Measurements from ENCODE around the gene MASTL. TPM values are rescaled to one million over a fixed set of nuclear protein-coding genes. Genes with fewer than 3 reads are reported as not detected.

MASTL gene
- total RNA-seq, 2 experiments from 2014 or later, result 40.1 to 42.2 TPM

GRCh38 chr10:27157150-27157549 lies 2.0 kb downstream of the MASTL start:
- TF ChIP-seq CTCF (conservative IDR thresholded peaks at IDR 0.05; ENCODE audit: low read length) (no peak), EZH2phosphoT487 (IDR thresholded peaks at IDR 0.05; ENCODE audit: borderline replicate concordance, low read depth, low read length) (no peak)
- Histone ChIP-seq H3K9me3 (ENCODE audit: low read length) (no peaks in the 10 kb centered on the region), H3K4me1 (ENCODE audit: insufficient read depth, low read length, poor library complexity, severe bottlenecking) (peaks cover 30% of the 10 kb centered on the region), H3K79me2 (ENCODE audit: insufficient read depth, low read depth, low read length) (peaks cover 72% of the 10 kb centered on the region), H3K36me3 (ENCODE audit: insufficient read depth, low read length) (peaks cover 67% of the 10 kb centered on the region), H3K4me2 (ENCODE audit: low read length) (peak overlapping the region; percentile 88), H3K4me3 (ENCODE audit: low read depth, low read length, poor library complexity, severe bottlenecking) (peak overlapping the region; percentile 96), H3K27ac (ENCODE audit: low read depth, low read length, poor library complexity, severe bottlenecking) (no peak overlapping the region), H3K9me2 (ENCODE audit: insufficient read depth, low read length) (no peaks in the 10 kb centered on the region), H2AFZ (ENCODE audit: low read length) (no peak overlapping the region), H4K20me1 (ENCODE audit: insufficient read depth, low read length) (peaks cover 26% of the 10 kb centered on the region)
- ChIA-PET CTCF (ENCODE audit: unreplicated experiment) (no interaction called here), POLR2A (interaction anchor here (0.7 to 1.5 kb wide), 5 partner anchors 12 to 82 kb away, joined by 3 to 9 read pairs (median 4); no protein-coding TSS in a partner anchor)
- no TSS peak for BruUV-seq (replicated peaks)
- no peak for DNase-seq (ENCODE audit: low spot score)
- intact Hi-C loops (cut with micrococcal nuclease; ENCODE audit: unreplicated experiment), result loop anchor here (10.0 kb wide), 2 partner anchors 292 to 462 kb away; partner anchors contain the start of genes ABI1 and PDSS1

DNA sequence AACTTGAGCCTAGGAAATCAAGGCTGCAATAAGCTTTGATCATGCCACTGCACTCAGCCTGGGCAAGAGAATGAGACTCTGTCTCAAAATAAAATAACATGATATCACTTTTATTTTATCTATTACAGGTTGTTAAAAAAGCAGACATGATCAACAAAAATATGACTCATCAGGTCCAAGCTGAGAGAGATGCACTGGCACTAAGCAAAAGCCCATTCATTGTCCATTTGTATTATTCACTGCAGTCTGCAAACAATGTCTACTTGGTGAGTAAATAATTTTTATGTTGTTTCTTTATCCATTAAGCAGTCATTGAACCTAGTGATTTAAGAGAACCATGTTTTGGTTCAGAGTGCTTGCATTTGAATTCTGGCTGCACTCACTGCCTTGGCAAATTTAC lies 3.3 kb downstream of the MASTL start:
- H3K27ac ChIP-seq (ENCODE audit: low read depth, low read length, poor library complexity, severe bottlenecking), result no peak overlapping the region
- peaks cover 77% of the 10 kb centered on the region for H3K36me3 ChIP-seq (ENCODE audit: insufficient read depth, low read length)
- H3K4me2 ChIP-seq (ENCODE audit: low read length), result peak overlapping the region; percentile 88
- peaks cover 20% of the 10 kb centered on the region for H3K4me1 ChIP-seq (ENCODE audit: insufficient read depth, low read length, poor library complexity, severe bottlenecking)
- ChIA-PET CTCF (ENCODE audit: unreplicated experiment) (no interaction called here), POLR2A (interaction anchor here (0.6 to 0.7 kb wide), 2 partner anchors 15 to 128 kb away, joined by 3 read pairs; no protein-coding TSS in a partner anchor)
- DNase-seq (ENCODE audit: low spot score), result no peak
- H3K9me3 ChIP-seq (ENCODE audit: low read length), result no peaks in the 10 kb centered on the region
- no peaks in the 10 kb centered on the region for H3K9me2 ChIP-seq (ENCODE audit: insufficient read depth, low read length)
- H4K20me1 ChIP-seq (ENCODE audit: insufficient read depth, low read length), result peaks cover 13% of the 10 kb centered on the region
- peak overlapping the region; percentile 33 for H3K4me3 ChIP-seq (ENCODE audit: low read depth, low read length, poor library complexity, severe bottlenecking)
- no peak overlapping the region for H2AFZ ChIP-seq (ENCODE audit: low read length)
- peaks cover 60% of the 10 kb centered on the region for H3K79me2 ChIP-seq (ENCODE audit: insufficient read depth, low read depth, low read length)
- no peak for TF ChIP-seq CTCF (conservative IDR thresholded peaks at IDR 0.05; ENCODE audit: low read length)
- TF ChIP-seq EZH2phosphoT487 (IDR thresholded peaks at IDR 0.05; ENCODE audit: borderline replicate concordance, low read depth, low read length), result no peak
- intact Hi-C loops (cut with micrococcal nuclease; ENCODE audit: unreplicated experiment), result loop anchor here (10.0 kb wide), 2 partner anchors 294 to 464 kb away; partner anchors contain the start of genes ABI1 and PDSS1
- BruUV-seq (replicated peaks), result no TSS peak

DNA sequence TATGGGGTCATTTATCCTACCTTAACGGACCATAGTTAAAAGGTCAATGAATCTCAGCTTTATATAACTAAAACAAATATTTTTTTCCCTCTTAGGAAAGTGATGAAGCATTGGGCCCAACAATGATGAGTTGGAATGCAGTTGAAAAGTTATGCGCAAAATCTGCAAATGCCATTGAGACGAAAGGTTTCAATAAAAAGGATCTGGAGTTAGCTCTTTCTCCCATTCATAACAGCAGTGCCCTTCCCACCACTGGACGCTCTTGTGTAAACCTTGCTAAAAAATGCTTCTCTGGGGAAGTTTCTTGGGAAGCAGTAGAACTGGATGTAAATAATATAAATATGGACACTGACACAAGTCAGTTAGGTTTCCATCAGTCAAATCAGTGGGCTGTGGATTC lies 14.7 kb downstream of the MASTL start:
- BruUV-seq (replicated peaks), result no TSS peak
- TF ChIP-seq EZH2phosphoT487 (IDR thresholded peaks at IDR 0.05; ENCODE audit: borderline replicate concordance, low read depth, low read length), result no peak
- ChIA-PET CTCF (ENCODE audit: unreplicated experiment) (no interaction called here), POLR2A (interaction anchor here (0.5 to 1.8 kb wide), 3 partner anchors 13 to 18 kb away, joined by 3 to 4 read pairs (median 4); no protein-coding TSS in a partner anchor)
- H3K4me3 ChIP-seq (ENCODE audit: low read depth, low read length, poor library complexity, severe bottlenecking), result no peak overlapping the region
- H3K4me2 ChIP-seq (ENCODE audit: low read length), result no peak overlapping the region
- H3K36me3 ChIP-seq (ENCODE audit: insufficient read depth, low read length), result peaks cover 96% of the 10 kb centered on the region
- H2AFZ ChIP-seq (ENCODE audit: low read length), result no peak overlapping the region
- H3K9me3 ChIP-seq (ENCODE audit: low read length), result no peaks in the 10 kb centered on the region
- no peaks in the 10 kb centered on the region for H4K20me1 ChIP-seq (ENCODE audit: insufficient read depth, low read length)
- intact Hi-C loops (cut with micrococcal nuclease; ENCODE audit: unreplicated experiment), result loop anchor here (5.0 kb wide), 1 partner anchor 48 kb away; no protein-coding TSS in a partner anchor
- no peak overlapping the region for H3K27ac ChIP-seq (ENCODE audit: low read depth, low read length, poor library complexity, severe bottlenecking)
- H3K4me1 ChIP-seq (ENCODE audit: insufficient read depth, low read length, poor library complexity, severe bottlenecking), result no peaks in the 10 kb centered on the region
- no peaks in the 10 kb centered on the region for H3K9me2 ChIP-seq (ENCODE audit: insufficient read depth, low read length)
- DNase-seq (ENCODE audit: low spot score), result no peak
- H3K79me2 ChIP-seq (ENCODE audit: insufficient read depth, low read depth, low read length), result no peaks in the 10 kb centered on the region
